Fibroblast of the aortic adventitia (primary cell): ENCODE measurements around the gene GOLT1B. TPM values are rescaled to one million over a fixed set of nuclear protein-coding genes. Genes with fewer than 3 reads are reported as not detected.

ENCODE experiments used
- DNase-seq: peaks from one replicate; pipeline ENCODE4 v3.0.0-alpha.2; 2010; ENCODE audit warnings: low read depth
- H3K4me3 ChIP-seq: 2 replicates; pipeline ENCODE4 v1.5.1; 2011; ENCODE audit warnings: low read depth, mild to moderate bottlenecking, control low read depth, low read length, moderate library complexity
- CTCF ChIP-seq: IDR thresholded peaks from 2 replicates; pipeline ENCODE4 v1.5.1; 2011; ENCODE audit warnings: mild to moderate bottlenecking, low read length, control low read depth, inconsistent platforms; ENCODE audit not compliant: insufficient read depth
- total RNA-seq: library from RNA; depleted of rRNA; stranded (reverse); fragments of >200 nt; gene quantifications from 2 replicates; pipeline ENCODE4 v1.2.3, GENCODE V29; 2012; ENCODE audit warnings: low replicate concordance

Gene GOLT1B
- total RNA-seq, 1 donor, result 82.2 TPM

- no peak overlapping the region for H3K4me3 ChIP-seq
- no peak for DNase-seq
- no peak for TF ChIP-seq CTCF
Observed at GRCh38 chr12:21546716-21547115, 45.1 kb downstream of the GOLT1B start.

- TF ChIP-seq CTCF, result no peak
Observed at GRCh38 chr12:21547437-21547836, 45.8 kb downstream of the GOLT1B start.

DNA sequence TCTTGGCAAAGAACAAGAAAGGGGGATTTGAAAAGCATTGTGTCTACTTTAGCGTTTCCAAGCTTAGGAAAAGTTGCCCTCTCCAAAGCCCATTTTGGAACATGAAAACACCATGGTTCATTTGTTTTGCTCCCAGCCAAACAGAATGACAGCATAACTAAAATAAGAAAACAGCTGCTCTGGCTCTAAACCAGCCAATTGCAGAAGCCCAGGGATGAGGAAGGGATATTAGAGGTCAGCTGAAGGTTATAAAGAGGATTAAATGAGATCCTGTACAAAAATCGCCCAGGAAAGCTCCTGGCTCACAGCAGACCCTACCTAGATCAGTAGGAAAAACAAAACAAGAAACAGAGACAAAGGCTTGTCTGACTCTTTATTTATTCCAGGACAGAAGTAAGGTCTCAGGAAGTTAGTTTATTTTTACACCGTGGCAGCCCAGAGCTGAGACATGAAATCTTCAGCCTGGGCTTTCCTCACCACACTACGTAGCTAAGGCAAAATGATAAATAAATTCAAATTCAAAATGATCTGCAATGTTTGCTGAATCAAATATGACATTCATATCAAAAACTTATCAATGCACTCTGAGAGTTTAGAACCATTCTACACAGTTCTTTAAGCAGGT is 50.4 kb downstream of the GOLT1B start:
- no peak for DNase-seq
- H3K4me3 ChIP-seq, result no peak overlapping the region
- TF ChIP-seq CTCF, result no peak

More at GRCh38 chr12:21547437-21547836, 45.8 kb downstream of the GOLT1B start:
- DNase-seq, result no peak
- no peak overlapping the region for H3K4me3 ChIP-seq

DNA sequence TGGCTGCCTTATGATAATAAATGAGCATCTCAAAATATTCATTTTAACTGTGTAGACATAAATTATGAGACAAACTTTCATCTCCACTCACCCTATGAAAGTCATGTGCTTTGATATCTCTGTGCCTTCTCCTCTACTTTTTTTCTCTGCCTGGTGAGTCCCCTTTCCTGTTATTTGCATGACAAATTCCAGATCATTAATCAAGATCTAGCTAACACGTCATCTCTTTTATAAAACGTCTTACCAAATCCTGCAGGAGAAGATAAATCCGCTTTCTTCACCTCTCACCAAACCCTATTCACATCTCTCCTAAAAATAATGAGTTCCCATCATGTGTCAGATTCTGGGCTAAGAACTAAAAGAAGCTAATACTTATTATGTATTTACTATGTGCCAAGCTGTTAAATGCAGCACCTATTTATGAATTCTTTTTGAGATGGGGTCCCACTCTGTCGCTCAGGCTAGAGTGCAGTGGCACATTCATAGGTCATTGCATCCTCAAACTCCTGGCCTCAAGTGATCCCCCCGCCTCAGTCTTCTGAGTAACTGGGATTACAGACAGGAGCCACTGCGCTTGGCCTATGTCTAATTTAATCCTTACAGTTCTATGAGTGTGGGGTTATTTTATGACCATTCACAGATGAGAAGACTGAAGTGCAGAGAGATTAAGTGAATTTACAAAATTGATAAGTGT is 51.2 kb downstream of the GOLT1B start:
- no peak for TF ChIP-seq CTCF
- H3K4me3 ChIP-seq, result no peak overlapping the region
- DNase-seq, result no peak

DNA sequence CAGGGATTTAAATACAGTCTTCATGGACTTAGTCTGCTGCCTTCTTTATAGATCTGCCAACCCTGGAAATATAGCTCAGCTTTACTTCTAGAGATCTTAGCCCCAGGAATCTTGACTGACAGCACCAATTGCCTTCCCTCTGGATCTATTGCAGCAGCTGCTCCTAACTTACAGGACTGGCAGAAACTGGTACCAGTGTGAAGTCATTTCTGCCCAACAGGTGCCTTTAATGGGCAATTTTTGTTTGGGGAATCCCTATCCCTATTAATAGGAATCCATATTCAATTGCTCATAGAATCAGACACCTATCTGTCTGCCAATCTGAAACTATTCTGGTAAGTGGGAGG is 51.7 kb downstream of the GOLT1B start:
- no peak for TF ChIP-seq CTCF
- H3K4me3 ChIP-seq, result no peak overlapping the region
- no peak for DNase-seq

DNA sequence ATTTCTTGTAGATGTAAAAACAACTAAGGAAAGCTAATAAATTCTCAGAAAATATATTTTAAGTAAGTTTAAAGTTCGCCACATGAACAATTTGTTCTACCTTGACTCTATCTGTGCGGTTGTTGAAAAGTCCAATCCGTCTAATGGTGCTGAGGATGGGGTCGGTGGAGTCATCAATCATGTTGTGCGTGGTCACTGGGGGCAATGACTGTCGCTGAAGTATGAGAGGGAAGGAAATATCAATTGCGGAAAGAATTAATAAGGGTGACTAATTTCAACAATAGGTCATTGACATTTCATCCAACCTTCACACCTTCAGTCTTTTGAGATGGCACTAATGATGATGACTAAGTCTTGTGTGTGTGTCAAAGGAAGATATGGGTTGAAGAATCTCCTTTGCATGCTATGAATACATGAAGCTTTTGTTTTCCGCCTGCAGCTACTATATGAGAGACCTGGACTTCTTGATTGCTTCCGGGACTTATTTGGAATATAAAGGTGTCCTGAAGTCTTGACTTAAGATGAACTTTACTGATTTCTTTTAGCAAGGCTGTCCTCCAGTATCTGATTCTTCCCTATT is 56.6 kb downstream of the GOLT1B start:
- no peak overlapping the region for H3K4me3 ChIP-seq
- no peak for DNase-seq
- no peak for TF ChIP-seq CTCF
